SK-N-MC (cell line): ENCODE measurements around the gene HMGB2.

Experiments
- DNase-seq: peaks from one replicate; pipeline ENCODE4 v3.0.0-alpha.2; 2011; ENCODE audit warnings: low read depth, low spot score
- H3K27ac ChIP-seq: fragments of 200-600 bp; sonication (generic); 2 replicates; pipeline ENCODE4 v1.5.1; 2016; ENCODE audit warnings: mixed run types
- H3K36me3 ChIP-seq: fragments of 200-600 bp; sonication (generic); 2 replicates; pipeline ENCODE4 v1.6.1; 2017; ENCODE audit warnings: antibody characterized with exemption, low read length, mixed read lengths; ENCODE audit not compliant: insufficient read depth
- H3K4me3 ChIP-seq: fragments of 200-600 bp; sonication (generic); 2 replicates; pipeline ENCODE4 v1.5.1; 2016
- H3K9ac ChIP-seq: fragments of 200-600 bp; sonication (generic); 2 replicates; pipeline ENCODE4 v1.8.0; 2017; ENCODE audit warnings: mixed run types, mixed read lengths; ENCODE audit not compliant: insufficient read length
- H3K9me3 ChIP-seq: fragments of 200-600 bp; sonication (generic); 2 replicates; pipeline ENCODE4 v1.6.1; 2017; ENCODE audit warnings: low read depth, mild to moderate bottlenecking, antibody characterized with exemption, low read length, moderate library complexity, mixed read lengths
- EZH2 ChIP-seq: fragments of 200-600 bp; sonication (generic); IDR thresholded peaks from one replicate; pipeline ENCODE4 v1.6.1; 2017; ENCODE audit warnings: antibody characterized with exemption
- FOXP2 ChIP-seq: optimal IDR thresholded peaks from 2 replicates; pipeline ENCODE3; 2011; ENCODE audit warnings: mild to moderate bottlenecking, moderate library complexity; ENCODE audit not compliant: insufficient read depth; ENCODE audit errors: extremely low read length, control extremely low read depth
- POLR2AphosphoS5 ChIP-seq: IDR thresholded peaks from 2 replicates; pipeline ENCODE4 v1.6.1; 2012; ENCODE audit warnings: mild to moderate bottlenecking, low read depth, low read length, borderline replicate concordance

The HMGB2 gene

DNA sequence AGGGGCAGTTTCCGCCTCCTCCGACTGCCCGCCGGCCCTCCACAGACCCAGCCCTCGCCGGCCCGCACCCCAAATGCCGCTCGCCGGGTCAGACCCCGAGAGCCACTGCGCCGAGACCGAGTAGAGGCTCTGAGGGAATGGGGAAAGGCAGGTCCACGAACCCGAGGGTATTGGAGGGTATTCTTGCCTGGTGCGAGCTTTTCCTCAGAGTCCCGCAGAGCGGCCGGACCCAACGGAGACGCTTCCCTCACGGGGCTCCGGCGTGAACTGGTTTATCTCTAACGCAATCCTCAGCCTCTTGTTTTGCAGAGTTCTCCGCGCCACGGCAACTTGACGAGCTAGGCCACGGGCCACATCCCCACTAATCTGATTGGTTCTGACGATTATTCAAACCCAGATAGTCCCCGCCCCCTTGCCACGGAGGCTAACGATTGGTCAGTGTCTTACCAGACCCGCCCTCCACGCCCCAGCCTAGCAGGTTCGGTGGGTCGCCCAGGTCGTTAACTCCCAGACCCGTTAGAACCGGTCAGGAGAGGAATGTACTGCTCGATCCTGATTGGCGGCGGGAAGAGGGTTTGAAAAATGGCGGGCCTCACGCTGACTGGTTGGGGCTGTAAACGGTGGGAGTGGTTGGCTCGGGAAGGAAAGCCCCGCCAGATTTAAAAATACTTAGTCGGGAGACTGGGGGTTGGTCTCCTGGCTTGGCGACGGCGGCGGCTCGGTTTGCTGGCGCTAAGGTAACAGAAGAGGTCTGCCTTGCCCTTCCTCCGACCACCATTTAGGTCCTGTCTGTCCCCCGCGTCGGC lies at the start of gene HMGB2:
Gene HMGB2 (minus strand): TSS at position 274 of the 806 bp plus-strand sequence. CDS start 709 bp downstream, outside the sequence.
- peak within 1 kb of the TSS; percentile 96 for H3K4me3 ChIP-seq
- peak within 1 kb of the TSS; percentile 97 for H3K27ac ChIP-seq
- TF ChIP-seq POLR2AphosphoS5 (peak; percentile 99), EZH2 (no peak), FOXP2 (peak; percentile 40)
- H3K9me3 ChIP-seq = no peaks in the 10 kb centered on the region
- H3K9ac ChIP-seq = peak within 1 kb of the TSS; percentile 99
- DNase-seq = peak; percentile 99
- H3K36me3 ChIP-seq = peaks cover 41% of the 10 kb centered on the region

DNA sequence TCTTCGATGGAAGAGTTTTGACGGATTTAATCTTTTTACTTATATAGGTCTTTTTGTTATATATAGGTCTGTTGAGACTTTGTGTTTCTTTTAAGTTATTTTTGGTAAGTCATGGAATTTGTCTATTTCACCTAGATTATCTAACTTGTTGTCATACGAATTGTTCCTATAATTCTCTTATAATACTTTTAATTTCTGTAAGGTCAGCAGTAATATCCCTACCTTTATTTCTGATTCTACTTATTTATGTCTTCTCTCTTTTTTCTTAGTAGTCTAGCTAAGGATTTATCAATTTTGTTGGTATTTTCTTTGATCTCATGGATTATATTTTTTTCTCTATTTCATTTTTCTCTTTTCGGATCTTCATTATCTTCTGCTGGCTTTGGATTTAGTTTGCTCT lies 48.2 kb upstream of the HMGB2 start:
- Histone ChIP-seq H3K27ac (no peak overlapping the region), H3K9ac (no peak overlapping the region), H3K9me3 (no peaks in the 10 kb centered on the region), H3K36me3 (peaks cover 28% of the 10 kb centered on the region), H3K4me3 (no peak overlapping the region)
- no peak for TF ChIP-seq EZH2
- TF ChIP-seq POLR2AphosphoS5 = no peak
- no peak for TF ChIP-seq FOXP2
- DNase-seq = no peak

DNA sequence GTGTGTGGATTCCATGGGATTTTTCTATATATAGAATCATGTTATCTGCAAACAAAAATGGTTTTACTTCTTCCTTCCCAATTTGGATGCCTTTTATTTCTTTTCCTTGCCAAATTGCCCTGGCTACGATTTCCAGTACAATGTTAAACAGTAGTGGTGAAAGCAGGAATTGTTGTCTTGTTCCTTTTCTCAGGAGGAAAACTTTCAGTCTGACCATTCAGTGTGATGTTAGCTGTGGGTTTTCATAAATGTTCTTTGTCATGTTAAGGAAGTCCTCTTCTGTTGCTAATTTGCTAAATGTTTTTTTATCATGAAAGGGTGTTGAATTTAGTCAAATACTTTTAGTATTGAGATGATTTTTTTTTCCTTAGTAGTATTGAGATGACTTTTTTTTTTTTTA lies 47.5 kb upstream of the HMGB2 start:
- no peaks in the 10 kb centered on the region for H3K9me3 ChIP-seq
- H3K9ac ChIP-seq = no peak overlapping the region
- H3K36me3 ChIP-seq = peaks cover 32% of the 10 kb centered on the region
- H3K4me3 ChIP-seq = no peak overlapping the region
- DNase-seq = no peak
- no peak for TF ChIP-seq FOXP2
- no peak overlapping the region for H3K27ac ChIP-seq

DNA sequence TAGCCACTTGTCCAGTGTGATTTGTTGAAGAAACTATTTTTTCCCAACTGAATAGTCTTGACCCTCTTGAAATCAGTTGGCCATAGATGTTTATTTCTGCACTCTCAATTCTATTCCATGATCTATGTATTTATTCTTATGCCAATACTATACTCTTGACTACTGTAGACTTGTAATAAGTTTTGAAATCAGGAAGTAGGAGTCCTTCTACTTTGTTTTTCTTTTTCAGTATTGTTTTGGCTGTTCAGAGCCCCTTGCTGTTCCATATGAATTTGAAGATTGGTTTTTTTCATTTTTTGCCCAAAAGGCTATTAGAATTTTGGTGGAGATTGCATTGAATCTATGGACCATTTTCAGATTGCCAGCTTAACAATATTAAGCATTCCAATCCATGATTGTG lies 46.8 kb upstream of the HMGB2 start:
- DNase-seq = no peak
- no peak overlapping the region for H3K4me3 ChIP-seq
- H3K36me3 ChIP-seq = peaks cover 36% of the 10 kb centered on the region
- H3K9ac ChIP-seq = no peak overlapping the region
- TF ChIP-seq EZH2 = no peak
- no peak for TF ChIP-seq FOXP2
- TF ChIP-seq POLR2AphosphoS5 = no peak
- 0 out of 2 replicates have a peak overlapping the region, but pooled peaks have one; percentile 7 for H3K27ac ChIP-seq
- no peaks in the 10 kb centered on the region for H3K9me3 ChIP-seq

DNA sequence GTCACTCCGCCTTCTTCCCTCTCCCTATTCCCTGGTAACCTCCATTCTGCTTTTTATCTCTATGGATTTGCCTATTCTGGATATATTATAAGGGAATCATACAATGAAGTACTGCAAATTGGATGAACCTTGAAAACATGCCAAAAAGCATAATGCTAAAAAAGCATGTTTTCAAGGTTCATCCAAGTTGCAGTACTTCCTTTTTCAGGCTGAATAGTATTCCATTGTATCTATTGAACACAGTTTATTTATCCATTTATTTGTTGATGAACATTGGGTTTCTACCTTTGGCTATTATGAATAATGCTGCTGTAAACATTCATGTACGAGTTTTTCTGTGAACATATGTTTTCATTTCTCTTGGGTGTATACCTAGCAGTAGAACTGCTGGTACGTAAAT lies 45.8 kb upstream of the HMGB2 start:
- Histone ChIP-seq H3K9me3 (no peaks in the 10 kb centered on the region), H3K4me3 (no peak overlapping the region), H3K36me3 (peaks cover 46% of the 10 kb centered on the region), H3K9ac (no peak overlapping the region), H3K27ac (no peak overlapping the region)
- no peak for DNase-seq
- TF ChIP-seq EZH2 (no peak), POLR2AphosphoS5 (no peak), FOXP2 (no peak)

DNA sequence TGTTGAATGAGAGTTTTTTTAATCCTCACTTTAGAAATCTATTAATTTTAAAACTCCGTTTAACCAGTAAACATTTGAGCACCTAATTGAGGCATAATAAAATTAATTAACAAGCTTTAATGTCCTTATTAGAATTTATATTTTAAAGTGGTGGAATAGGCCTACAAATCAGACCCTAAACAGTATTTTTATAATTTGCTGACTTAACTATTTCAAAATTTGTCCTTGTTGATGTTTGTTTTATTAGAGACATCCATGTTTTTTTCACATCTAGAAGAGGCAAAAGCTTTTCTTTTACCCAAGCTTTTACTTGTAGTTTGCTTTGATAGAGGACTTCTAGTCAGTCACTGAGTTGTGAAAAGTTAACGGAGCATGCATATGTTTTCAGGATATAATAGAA lies 40.4 kb upstream of the HMGB2 start:
- Histone ChIP-seq H3K4me3 (no peak overlapping the region; the same call in 1 of the 2 replicates), H3K36me3 (peaks cover 44% of the 10 kb centered on the region), H3K9ac (no peak overlapping the region), H3K27ac (no peak overlapping the region), H3K9me3 (no peaks in the 10 kb centered on the region)
- no peak for DNase-seq
- TF ChIP-seq EZH2 (no peak), POLR2AphosphoS5 (no peak), FOXP2 (no peak)

DNA sequence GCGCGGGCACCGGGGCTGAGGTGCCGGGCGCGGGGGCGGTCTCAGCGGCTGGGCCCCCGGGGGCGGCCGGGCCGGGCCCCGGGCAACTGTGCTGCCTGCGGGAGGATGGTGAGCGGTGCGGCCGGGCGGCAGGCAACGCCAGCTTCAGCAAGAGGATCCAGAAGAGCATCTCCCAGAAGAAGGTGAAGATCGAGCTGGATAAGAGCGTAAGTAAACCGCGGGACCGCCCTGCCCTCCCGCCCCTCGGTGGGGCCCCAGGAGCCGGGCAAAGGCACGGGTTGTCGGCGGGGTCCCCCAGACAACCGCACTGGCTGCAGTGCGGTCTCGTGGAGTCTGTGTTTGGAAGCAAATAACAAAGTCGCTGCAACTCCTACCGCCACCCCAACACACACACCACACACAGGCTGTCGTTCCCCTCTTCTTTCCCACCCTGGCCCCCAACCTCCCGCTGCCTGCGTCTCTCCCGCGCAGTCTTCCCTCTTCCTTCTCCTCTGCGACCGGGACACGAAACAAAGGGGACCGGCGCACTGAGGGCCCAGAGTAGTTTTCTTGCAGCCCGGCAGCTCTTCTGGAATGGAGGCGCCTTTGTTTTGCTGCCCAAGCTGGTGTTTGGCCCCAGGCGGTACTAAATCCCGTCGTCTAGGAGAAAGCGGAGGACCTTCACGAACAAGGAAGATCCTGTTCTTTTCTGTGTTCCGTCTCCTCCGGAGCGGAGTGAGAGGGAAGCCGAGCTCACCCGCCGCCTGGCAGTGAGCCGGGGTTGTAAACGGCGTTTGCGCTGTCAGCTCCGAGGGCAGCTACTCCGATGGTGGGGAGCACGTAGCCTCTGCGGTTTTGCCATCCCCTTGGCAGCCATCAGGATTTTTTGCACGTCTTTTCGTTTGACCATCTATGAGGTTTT lies 37.4 kb upstream of the HMGB2 start:
- peak overlapping the region; percentile 98 for H3K4me3 ChIP-seq
- H3K9me3 ChIP-seq = no peaks in the 10 kb centered on the region
- peak overlapping the region; percentile 88 for H3K9ac ChIP-seq
- H3K36me3 ChIP-seq = peaks cover 25% of the 10 kb centered on the region
- peak overlapping the region; percentile 79; the same call in 1 of the 2 replicates for H3K27ac ChIP-seq
- TF ChIP-seq EZH2 (no peak), POLR2AphosphoS5 (no peak; the same call in 1 of the 2 replicates), FOXP2 (no peak)
- no peak for DNase-seq
